Peyer's patch (tissue), 4 donors: Measurements from ENCODE around the gene KRTAP9-2.

Source experiments
- POLR2A ChIP-seq, 2 donors: fragments of 450-650 bp; IDR thresholded peaks; one replicate each; pipeline ENCODE4 v1.5.1; 2017; ENCODE audit warnings: antibody characterized with exemption in 2 of 2, mild to moderate bottlenecking in 2 of 2, moderate library complexity in 2 of 2
- TF ChIP-seq, protein P1 (sequence below), 6 experiments: fragments of 450-650 bp in 4 of 6; fragments of 200-600 bp in 2 of 6; sonication (generic) in 1 of 6; IDR thresholded peaks; one replicate each; pipeline ENCODE4 v1.5.1; 2017 to 2019; ENCODE audit warnings: antibody characterized with exemption in 6 of 6, mild to moderate bottlenecking in 3 of 6, moderate library complexity in 1 of 6

DNA sequence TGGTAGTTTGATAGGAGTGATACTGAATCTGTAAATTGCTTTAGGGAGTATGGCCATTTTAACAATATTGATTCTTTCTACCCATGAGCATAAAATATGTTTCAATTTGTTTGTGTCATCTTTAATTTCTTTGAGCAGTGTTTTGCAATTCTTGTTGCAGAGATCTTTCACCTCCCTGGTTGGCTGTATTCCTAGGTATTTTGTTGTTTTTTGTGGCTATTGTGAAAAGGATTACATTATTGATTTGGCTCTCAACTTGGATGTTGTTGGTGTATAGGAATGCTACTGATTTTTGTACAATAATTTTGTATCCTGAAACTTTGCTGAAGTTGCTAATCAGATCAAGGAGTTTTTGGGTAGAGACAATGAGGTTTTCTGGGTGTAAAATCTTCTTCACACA lies 32.0 kb downstream of the KRTAP9-2 start:
- TF ChIP-seq, protein P1, sequence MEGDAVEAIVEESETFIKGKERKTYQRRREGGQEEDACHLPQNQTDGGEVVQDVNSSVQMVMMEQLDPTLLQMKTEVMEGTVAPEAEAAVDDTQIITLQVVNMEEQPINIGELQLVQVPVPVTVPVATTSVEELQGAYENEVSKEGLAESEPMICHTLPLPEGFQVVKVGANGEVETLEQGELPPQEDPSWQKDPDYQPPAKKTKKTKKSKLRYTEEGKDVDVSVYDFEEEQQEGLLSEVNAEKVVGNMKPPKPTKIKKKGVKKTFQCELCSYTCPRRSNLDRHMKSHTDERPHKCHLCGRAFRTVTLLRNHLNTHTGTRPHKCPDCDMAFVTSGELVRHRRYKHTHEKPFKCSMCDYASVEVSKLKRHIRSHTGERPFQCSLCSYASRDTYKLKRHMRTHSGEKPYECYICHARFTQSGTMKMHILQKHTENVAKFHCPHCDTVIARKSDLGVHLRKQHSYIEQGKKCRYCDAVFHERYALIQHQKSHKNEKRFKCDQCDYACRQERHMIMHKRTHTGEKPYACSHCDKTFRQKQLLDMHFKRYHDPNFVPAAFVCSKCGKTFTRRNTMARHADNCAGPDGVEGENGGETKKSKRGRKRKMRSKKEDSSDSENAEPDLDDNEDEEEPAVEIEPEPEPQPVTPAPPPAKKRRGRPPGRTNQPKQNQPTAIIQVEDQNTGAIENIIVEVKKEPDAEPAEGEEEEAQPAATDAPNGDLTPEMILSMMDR (IDR thresholded peaks at IDR 0.05) = no peak
- TF ChIP-seq POLR2A (IDR thresholded peaks at IDR 0.05) = no peak
